Stimulated activated CD4-positive, alpha-beta T cell treated with anti-CD3 and anti-CD28 coated beads, Interleukin-4, amount 100 ng/mL, for 4 hours (primary cell): Measurements from ENCODE around the gene PIGBOS1.
A peak's percentile ranks its signal among the peaks of the same experiment; 100 is the strongest.
"Not testable (repeated sequence)": the region's sequence is repeated elsewhere in the genome, so short reads cannot be mapped to it uniquely, and the experiment has no call there.

Source experiments
- DNase-seq, 2 experiments: peaks; one replicate each; pipeline ENCODE4 v3.0.0-alpha.2; 2020

Gene PIGBOS1, protein sequence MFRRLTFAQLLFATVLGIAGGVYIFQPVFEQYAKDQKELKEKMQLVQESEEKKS

DNA sequence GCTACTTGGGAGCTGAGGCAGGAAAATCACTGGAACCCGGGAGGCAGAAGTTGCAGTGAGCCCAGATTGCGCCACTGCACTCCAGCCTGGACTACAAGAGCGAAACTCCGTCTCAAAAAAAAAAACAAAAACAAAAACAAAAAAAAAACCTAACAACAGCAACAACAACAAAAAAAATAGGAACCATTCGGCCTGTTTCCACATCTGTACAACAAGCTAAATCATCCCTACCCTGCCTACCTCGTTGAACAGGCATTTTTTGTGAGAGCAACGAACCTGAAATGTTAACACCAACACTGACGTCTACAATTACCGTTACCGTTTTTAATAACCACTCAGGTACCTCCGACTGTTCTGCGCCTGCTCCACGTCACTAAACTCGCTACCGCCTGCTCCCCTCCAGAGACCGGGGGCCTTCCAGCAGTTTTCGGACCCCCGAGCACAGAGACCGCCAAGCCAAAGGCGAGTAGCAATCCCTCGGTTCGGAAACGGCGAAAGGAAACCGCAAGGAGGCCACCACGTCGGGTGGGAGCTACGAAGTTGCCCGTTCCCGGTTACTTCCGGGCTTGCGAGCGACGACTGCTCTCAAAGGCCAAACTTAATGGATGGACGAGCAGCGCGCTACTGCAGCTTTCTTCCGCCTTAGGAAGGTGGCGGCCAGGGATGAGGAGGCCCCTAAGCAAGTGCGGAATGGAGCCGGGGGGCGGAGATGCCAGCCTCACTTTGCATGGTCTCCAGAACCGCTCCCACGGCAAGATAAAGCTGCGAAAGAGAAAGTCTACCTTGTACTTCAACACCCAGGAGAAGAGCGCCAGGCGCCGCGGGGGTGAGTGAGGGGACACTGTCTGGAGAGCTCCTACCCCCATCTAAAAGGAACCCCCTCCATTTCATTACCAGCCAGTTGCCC lies at the start of gene PIGBOS1, which contains the start of gene PIGB:
PIGBOS1 (minus strand) TSS at position 536 of the 907 bp plus-strand sequence. CDS start 1,331 bp downstream, outside the sequence.
PIGB (plus strand) TSS at position 635 of the 907 bp plus-strand sequence; CDS start at position 664, 29 bp downstream.
- DNase-seq: peak; percentile 65 to 72

DNA sequence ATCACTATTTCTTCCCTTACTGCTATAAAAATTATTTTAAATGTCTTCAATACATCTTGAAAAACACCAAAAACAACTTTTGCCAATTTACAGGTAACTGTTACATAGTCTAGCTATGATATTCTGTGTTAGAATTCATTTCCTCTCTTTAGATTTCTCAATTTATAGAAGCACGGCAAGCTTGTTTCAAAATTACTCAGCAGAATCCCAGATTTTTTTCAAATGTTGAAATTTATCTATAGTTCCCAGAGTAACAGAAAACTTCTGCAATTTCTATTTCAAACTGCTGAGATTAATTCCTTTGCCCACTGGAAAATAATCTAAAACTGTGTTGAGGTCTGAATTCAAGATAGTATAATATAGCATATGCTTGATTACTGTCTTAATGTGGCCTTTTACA lies 48.1 kb upstream of the PIGBOS1 start:
- no peak for DNase-seq

DNA sequence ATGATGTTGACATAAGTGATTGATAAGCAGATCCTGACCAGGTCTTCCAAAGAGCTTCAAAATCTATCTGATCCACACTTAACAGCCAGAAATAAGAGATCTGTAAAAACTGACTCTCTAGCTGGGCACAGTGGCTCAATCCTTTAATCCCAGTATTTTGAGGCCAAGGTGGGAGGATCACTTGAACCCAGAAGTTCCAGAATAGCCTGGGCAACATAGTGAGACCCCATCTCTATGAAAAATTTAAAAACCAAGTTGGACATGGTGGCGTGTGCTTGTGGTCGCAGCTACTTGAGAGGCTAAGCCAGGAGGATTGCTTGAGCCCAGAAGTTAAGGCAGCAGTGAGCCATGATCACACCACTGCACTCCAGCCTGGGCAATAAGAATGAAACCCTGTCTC lies 43.7 kb upstream of the PIGBOS1 start:
- DNase-seq: no peak

DNA sequence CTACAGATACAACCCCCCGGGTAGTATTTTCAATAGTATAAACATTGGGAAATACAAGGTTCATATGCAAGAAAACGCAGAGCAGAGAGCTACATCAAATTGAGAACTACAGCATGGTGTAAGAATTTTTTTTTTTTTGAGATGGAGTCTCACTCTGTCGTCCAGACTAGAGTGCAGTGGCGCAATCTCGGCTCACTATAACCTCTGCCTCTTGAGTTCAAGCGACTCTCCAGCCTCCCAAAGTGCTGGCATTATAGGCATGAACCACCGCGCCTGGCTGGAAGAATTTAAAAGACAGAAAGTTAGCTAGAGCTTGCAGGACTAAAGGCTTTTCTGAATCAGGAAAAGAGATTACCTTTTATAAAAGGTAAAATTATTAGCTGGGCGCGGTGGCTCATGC lies 42.1 kb upstream of the PIGBOS1 start:
- no peak for DNase-seq

DNA sequence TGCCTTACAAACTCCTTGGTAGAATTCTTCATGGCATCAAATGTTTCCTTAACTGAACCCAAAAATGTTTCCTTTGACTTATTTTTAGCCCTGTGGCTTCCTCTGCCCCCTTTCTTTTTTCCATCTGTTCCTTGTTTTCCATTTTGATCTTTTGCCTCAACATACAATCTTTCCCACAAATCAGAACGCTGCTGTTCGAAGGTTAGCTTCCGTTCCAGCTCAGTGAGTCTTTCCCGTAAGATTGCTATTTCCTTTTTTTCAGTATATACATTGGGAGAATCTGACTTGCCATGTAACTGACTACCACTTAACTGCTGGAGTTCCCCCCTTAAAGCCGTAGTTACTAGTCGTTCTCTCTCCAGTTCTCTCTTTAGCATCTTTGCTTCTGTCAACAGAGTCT lies 41.3 kb upstream of the PIGBOS1 start:
- DNase-seq: no peak

DNA sequence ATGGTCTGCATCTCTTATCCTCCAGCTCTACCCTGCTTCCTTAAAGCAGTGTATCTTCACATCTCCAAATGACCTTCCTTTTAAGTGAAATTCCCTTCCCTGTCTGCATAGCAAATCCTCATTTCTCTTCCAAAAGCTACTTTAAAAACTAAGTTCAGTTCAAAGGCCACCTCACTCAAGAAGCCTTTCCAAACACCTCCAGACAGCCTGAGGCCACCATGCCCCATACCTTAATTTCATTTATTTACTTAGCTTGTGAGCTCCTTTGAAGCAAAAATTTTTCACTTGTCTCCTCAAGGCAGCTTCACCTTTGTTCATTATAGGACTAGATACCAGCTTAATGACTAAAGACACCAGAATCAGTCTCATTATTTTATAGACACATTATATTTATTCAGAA lies 39.5 kb upstream of the PIGBOS1 start:
- DNase-seq: no peak

DNA sequence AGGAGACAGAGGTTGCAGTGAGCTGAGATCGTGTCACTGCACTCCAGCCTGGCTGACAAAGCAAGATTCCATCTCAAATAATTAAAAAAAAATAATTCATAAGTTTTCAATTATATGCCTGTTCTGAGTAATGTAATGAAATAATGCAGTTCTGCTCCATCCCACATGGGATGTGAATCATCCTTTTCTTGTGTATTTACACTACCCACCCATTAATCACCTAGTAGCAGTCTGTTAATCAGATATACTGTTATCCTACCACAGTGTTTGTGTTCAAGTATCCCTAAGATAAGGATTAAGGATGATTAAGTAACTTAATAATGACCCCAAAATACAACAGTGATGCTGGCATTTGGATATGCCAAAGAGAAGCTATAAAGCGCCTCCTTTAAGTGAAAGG lies 38.9 kb upstream of the PIGBOS1 start:
- no peak for DNase-seq

DNA sequence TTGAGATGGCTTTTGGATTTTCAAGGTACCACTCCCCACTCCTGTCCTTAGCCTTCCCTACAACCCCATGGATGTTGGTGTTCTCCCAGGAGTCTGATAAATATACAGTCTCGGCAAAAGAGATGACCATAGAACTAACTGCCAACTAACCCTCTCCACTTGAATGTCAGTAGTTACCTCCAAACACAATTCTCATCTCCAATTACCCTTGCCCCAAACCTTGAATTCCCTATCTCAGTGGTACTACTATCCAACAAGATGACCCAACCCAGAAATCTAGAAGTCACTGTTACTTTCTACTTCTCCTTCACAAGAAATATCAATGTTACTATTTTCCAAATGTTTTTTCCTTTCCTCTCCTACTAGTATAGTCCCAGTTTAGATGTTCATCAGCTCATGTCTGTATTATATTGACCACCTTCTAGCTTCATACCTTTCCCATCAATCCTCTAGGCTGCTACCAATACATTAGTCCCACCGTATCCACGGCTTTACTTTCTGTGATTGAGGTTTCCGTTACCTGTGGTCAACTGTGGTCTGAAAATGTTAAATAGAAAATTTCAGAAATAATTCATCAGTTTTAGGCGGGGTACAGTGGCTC lies 38.2 kb upstream of the PIGBOS1 start:
- no peak for DNase-seq

DNA sequence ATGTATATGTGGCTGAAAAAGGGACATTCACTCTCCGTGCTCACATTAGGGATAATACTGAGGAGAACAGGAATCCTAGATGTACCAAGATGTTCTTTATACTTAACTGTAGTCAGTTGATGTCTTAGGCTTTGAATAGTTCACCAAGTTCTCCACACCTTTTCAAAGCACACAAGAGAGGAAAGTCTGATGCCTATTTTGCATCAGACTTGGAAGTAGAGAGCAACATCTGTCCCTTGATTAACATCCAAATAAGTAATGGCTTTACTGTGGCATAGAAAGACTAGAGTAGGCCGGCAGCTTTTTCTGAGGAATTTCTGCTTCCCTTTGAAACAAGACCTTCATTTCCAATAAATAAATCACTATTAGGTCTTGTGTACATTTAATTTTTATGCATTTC lies 34.1 kb upstream of the PIGBOS1 start:
- no peak for DNase-seq

DNA sequence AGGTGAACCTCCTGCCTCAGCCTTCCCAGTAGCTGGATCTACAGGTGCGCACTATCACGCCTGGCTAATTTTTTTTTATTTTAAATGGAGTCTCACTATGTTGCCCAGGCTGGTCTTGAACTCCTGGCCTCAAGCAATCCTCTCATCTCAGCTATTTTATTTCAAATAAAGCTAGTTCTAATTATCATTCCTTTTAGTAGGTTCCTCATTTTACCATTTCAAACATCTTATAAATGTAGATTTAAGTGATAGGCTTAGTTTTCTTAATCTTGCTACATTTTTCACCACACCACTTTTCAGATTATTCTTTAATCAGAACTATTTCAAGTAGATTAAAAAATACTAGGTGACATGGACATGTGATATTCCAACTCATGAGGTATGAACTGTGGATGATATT lies 30.4 kb upstream of the PIGBOS1 start:
- DNase-seq: no peak

DNA sequence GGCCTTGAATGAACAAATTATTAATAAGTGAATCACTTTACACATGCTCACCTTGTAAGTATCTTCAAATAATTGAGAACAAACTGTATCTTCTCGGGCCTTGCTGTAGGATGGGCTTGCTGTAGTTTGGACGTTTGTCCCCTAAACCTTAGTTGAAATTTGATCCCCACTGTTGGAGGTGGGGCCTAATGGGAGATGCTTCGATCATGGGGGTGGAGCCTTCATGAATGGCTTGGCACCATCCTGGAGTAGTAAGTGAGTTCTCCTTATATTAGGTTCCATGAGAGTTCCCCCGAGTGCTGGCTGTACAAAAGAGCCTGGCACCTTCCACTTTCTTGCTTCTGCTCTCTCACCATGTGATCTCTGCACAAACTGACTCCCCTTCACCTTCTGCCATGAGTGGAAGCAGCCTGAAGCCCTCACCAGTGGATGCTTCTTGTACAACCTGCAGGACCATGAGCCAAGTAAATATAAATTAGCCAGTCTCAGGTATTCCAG lies 29.4 kb upstream of the PIGBOS1 start:
- no peak for DNase-seq

DNA sequence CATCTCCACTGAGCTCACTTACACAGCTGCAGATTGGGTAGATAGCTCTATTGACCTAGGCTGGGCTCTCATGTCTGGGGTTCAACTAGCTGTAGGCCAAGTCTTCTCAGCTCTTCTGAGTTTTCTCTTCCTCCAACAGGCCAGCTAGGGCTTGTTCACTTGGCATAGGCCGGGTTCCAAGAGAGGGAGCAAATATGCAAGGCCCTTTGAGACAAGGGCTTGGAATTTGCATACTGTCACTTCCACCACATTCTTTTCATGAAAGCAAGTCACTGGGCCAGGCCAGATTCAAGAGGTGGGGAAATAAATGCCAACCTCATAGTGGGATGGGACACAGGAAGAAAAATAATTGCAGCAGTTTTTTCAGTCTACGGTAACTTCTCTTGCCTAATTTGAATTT lies 25.3 kb upstream of the PIGBOS1 start:
- DNase-seq: no peak

DNA sequence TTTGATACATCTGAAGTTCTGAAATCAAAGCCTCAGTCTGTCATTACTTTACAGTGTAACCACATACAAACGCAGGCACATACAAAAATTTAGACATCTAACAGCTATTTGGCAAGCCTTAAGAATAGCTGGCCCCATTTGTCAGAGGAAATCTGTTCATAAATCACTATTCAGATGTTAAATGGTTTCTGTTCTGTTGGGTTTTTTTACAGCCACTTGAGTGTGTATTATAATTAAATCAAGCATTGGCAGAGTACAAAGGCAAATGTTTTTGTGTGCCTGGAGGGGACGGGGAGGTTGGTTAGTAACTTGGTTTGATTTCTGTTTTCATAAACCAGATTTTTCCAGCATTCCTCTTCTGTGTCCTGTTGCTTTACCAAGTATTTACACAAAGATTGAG lies 24.2 kb upstream of the PIGBOS1 start:
- DNase-seq: no peak

DNA sequence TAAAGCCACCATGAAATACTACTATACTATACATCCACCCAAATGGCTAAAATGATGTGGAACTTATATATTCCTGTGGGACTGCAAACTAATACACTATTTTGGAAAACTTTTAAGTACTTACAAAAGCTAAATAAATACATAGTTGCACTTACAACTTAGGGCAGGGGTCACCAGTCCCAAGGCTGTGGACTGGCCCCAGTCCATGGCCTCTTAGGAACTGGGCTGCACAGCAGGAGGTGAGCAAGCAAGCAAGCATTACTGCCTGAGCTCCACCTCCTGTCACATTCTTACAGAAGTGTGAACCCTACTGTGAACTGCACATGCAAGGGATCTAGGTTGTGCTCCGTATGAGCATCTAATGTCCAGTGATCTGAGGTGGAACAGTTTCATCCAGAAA lies 18.2 kb upstream of the PIGBOS1 start:
- no peak for DNase-seq

DNA sequence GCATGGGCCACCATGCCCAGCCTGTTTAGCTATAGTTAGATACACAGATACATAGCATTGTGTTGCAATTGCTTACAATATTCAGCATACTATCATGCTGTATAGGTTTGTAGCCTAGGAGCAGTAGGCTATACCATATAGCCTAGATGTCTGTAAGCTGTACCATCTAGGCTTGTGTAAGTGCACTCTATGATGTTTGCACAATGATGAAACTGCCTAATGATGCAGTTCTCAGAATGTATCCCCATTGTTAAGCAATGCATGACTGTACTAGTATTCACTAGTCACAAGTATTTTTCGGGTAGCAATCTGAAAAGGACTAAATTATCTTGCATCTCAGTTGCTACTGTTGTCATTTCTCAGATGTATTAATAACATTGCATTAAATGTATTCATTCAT lies 16.1 kb upstream of the PIGBOS1 start:
- DNase-seq: no peak

DNA sequence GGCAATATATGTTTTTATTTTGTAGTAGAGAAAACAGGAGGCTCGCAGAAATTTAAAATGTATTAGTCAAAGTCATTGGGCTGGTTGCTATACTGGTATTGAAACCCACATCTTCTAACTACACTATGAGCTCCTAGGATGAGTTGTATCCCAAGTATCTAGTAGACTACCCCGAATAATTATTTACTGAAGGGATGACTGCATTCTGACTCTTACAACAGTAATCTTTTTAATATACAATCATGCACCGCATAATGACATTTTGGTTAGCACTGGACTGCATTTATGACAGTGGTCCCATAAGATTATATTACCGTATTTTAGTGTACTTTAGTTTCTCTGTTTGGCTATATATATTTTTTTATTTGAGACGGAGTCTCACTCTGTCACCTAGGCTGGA lies 15.4 kb upstream of the PIGBOS1 start:
- no peak for DNase-seq

DNA sequence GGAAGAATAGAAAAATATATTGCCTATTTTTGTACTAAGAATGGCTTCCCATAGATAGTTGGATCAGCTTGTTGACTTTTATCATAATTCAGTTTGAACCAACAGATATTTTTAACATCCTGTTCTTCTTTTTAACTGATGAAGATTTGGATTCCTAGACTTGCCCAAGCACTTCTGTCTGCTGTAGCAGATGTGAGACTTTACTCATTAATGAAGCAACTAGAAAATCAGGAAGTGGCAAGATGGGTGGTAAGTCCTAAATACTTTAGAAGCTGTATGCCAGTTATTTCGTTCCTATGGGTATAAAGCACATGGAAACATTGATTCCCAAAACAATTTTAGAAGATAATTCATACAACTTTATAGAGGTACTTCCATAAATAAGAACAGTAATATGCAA lies 8.5 kb upstream of the PIGBOS1 start:
- DNase-seq: no peak

DNA sequence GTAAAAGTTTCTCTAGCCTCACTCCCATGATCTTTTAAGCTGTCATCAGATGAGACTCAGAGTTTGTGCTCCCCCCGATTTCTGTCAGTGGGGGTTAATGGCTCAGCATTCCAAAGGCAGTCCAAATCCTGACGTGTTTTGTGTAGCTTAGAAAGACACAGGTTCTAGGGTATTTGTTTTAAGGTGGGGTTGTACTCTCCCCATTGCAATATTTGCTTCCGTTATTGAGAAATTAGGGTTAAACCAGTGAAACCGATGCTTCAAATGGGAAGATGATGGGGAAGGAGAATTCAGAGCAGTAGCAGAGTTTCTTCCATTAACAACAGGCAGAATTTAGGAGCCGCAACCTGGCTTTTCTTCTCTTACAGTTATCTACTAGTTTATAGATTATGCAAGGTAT lies 3.5 kb upstream of the PIGBOS1 start:
- no peak for DNase-seq

DNA sequence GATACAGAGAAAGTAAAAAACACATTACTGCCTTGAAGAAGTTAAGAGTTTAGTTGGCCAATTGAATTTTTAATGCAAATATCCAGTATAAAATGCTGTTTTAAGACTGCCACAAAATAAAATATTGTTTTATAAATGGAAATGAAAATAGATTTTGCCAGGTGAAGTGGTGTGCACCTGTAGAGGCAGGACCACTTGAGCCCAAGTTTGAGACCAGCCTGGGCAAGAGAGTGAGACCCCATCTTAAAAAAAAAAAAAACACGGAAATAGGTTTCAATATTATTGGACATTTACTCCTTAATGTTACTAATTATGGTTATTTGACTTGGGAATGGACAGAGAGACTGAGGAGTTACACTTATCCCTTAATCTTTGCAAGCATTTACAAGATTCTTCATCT lies 2.0 kb upstream of the PIGBOS1 start:
- DNase-seq: no peak

DNA sequence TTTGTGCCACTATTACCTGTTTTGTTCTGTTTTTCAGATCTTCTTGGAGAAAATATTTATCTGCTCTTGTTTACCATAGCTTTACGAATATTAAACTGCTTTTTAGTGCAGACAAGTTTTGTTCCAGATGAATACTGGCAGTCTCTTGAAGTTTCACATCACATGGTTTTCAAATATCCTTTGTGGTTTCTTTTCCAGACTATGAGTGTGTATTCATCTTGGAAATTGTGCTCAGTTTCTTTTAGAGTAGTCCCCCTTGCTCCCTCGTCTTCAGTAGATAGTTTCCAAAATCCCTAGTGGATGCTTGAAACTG lies 1.3 kb upstream of the PIGBOS1 start:
- DNase-seq: no peak

DNA sequence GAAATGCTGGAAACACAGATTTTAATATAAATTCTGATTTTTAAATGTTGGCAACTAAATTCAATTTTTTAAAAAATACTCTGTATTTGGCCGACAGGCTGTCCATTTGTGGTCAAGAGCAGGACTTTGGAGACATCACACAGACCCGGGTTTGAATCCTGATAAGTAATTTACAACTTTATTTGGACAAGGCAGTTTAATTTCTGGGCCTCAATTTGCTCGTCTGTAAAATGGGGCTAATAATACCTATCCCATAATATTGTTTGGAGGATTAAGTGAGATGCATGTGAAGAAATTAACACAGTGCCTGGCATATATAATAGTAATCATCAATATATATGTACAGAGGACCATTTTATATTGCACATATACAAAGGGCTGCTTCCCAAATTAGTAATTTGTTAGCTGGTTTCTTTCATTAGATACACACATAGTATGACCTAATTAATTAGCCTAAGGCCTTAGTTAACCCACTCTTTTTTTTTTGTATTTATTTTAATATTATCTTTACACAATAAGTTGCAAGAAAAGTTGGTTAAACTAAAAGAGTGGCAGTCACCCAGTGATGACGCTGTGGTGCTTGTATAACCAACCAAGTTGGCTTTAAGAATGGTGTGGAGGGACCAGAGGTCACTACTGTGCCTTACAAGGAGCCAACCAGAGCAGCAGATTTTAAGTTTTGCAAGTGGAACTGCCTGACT lies 764 bp upstream of the PIGBOS1 start:
- DNase-seq: no peak

DNA sequence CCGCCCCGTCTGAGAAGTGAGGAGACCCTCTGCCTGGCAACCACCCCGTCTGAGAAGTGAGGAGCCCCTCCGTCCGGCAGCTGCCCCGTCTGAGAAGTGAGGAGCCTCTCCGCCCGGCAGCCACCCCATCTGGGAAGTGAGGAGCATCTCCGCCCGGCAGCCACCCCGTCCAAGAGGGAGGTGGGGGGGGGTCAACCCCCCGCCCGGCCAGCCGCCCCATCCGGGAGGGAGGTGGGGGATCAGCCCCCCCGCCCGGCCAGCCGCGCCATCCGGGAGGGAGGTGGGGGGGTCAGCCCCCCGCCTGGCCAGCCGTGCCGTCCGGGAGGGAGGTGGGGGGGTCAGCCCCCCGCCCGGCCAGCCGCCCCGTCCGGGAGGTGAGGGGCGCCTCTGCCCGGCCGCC lies 16.1 kb downstream of the PIGBOS1 start:
- not testable (repeated sequence) for DNase-seq

DNA sequence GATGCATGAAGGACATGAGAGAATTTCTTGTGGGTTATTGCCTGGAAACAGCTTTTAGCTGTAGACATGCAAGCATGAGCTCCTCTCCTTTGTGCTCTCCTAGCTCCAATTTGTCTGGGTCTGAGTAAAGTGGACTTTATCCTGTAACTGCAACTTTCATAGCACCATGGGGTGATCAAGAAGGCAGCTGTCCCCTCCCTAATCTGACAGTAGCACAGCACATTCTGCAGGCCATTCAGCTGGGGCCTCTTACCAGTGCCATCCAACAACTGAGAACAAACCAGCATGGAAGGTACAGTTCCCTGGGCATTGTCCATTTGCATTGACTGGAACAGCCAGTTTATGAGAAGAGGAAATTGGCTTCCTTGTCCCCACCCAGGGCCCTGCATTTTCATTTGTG lies 21.6 kb downstream of the PIGBOS1 start:
- DNase-seq: no peak
